HG03575 (cell line): ENCODE results near the gene SCAMP1.
"Not testable (repeated sequence)": the region's sequence is repeated elsewhere in the genome, so short reads cannot be mapped to it uniquely, and the experiment has no call there.

Experiments
- ATAC-seq: cut with Tn5 transposase; IDR thresholded peaks from one replicate; pipeline ENCODE4 v1.9.1; 2021; ENCODE audit not compliant: unreplicated experiment, insufficient number of reproducible peaks, low FRiP score; ENCODE audit errors: extremely low read depth

Gene SCAMP1

GRCh38 chr5:78359455-78359830, 974 bp upstream of the SCAMP1 start:
- not testable (repeated sequence) for ATAC-seq

- ATAC-seq = no peak
Observed at GRCh38 chr5:78360674-78360923, 182 bp downstream of the SCAMP1 start.

DNA sequence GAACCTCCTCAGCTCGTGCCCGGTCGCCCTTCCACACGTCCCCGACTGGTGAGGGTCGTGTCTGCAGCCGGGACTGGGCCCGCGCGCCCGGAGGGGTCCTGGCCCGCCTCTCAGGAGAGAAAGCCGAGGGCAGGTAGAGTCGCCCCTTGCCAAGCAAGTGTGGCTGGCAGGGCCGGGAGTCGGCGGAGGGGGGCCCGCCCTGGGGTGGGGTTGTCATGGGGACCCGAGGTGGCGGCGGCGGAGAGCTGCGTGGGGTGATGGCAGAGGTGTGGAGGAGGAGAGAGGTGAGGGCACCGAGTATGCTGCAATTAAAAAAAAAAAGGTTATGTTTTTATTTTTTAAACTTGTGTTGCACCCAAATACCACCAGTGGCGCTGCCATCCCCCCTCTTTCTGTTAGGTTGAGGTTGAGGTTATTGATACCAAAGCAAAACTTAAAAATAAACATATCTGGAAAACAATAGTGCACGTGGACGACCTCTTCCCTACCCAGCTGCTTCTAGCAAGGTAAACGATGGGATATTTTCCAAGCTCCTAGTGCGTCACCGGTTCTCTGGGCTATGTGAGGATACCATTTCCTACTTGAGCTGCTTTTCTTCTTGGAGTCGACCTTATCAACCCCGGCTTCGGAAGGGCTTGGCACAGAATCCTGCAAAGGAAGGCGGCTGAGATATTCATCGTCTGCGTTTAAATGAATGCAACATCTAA, 660 bp downstream of the SCAMP1 start:
- no peak for ATAC-seq

DNA sequence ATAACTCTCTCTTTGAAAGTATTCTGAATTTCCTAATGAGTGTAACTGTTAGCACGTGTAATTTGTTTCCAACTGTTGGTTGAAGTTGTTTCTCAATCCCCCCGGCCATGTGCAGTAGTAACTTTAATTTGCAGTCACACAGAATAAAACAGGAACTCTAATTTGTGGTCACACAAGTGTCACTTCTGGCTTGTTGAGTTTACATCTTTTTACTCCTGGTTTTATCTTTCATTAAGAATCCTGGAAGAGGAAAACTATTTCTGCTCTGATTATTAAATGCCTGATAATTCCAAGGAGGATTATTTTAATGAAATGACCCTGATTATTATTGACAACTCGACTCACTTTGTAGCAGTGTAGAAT, 1.2 kb downstream of the SCAMP1 start:
- no peak for ATAC-seq

DNA sequence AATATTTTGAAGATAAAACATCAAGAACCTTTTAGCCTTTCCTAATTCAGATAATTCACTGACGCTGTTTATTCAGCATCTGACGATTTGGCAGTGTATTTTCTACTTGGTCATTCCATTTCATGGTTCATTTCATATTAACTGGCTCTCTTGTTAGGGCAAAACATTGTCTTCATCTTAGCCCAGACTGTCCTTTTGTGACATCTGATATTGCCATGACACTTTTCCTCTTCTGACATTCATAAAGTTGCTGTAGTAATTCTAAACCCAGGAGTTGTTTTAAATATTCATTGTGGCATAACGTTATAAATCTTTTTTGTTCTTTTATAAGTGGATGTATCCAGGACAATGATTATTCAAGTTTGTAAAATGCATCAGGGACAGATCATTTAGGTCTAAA, 1.8 kb downstream of the SCAMP1 start:
- ATAC-seq = no peak

- no peak for ATAC-seq
Observed at GRCh38 chr5:78364005-78364404, 3.6 kb downstream of the SCAMP1 start.

DNA sequence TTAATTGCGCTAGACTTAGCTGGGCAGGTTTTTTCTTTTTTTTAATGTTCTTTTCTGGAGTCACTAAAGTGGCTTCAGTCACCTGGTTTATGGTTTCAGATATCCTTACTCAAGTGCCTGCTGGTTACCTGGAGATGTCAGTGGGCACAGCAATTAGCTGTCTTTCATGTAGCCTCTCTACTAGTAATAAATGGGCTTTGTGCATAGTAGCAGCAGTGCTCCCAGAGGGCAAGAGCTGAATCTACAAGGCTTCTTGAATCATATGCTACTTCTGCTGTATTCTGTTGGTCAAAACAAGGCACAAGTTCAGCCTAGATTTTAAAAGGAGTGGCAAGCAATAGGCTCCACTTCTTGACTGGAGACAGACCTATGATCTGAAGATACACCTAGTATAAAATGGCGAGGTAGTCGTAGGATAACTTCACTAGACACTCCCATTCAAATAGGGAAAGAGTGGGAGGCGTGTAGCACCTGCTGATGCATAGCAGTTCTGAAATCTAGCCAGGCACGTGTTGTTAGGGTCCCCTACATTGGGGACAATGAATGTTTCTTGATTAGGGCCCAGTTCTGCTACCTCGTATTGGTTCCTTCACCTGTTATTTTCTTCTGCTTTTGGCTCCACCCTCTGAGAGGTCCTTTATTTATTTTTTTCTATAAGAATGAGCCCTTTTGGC, 7.0 kb downstream of the SCAMP1 start:
- ATAC-seq = no peak

DNA sequence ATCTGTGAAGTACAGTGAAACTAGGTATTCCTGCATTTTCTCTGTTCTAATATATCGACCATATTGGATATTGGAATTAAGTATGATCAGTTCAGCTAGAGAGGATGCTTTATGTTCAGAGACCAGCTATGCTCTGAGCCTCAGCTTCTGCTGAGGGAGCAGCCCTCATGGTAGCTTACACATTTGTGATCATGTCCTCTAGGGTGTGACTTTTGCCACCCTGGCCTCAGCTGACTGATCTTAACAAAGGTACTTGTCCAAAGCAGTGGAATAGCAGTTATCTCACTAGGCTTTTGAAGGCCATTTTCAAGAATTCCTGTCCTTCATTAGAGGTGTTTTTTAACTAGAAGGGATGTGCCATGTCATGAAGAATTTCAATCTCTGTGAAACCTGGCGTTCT, 9.3 kb downstream of the SCAMP1 start:
- ATAC-seq = no peak

- ATAC-seq = no peak
Observed at GRCh38 chr5:78373231-78373630, 12.8 kb downstream of the SCAMP1 start.

DNA sequence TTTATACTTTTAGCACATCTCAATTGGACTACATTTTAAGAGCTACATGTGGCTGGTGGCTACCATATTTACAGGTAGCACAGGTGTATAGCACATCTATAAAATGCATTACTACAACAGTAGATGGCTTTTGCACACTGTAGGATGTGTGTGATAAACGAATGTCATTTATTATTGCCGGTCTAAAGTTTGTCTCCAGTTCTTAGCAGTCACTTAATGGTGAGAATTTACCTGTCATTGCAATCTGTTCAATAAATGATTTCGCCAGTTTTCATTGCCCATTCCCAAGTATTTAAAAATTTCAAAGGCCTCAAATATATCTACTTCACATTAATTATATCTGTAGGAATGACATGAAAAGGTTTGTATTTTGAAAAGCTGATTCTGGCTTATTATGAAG, 15.9 kb downstream of the SCAMP1 start:
- no peak for ATAC-seq

- ATAC-seq = no peak
Observed at GRCh38 chr5:78377056-78377717, 16.8 kb downstream of the SCAMP1 start.

- no peak for ATAC-seq
Observed at GRCh38 chr5:78377718-78378105, 17.3 kb downstream of the SCAMP1 start.

GRCh38 chr5:78387468-78388153, 27.2 kb downstream of the SCAMP1 start:
- ATAC-seq = no peak

GRCh38 chr5:78391357-78391756, 30.9 kb downstream of the SCAMP1 start:
- ATAC-seq = not testable (repeated sequence)

DNA sequence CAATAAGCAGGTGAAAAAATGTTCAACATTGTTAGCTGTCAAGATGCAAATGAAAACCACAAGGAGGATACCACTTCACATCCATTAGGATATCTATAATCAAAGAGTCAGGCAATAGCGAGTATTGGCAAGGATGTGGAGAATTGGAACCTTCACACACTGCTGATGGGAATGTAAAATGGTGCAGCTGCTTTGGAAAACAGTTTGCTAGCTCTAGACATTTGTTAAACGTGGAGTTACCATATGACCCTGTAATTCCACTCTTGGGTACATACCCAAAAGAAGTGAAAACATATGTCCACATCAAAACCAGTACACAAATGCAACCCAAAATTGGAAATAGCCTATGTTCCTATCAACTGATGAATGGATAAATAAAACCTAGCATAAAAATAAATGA, 37.4 kb downstream of the SCAMP1 start:
- no peak for ATAC-seq

DNA sequence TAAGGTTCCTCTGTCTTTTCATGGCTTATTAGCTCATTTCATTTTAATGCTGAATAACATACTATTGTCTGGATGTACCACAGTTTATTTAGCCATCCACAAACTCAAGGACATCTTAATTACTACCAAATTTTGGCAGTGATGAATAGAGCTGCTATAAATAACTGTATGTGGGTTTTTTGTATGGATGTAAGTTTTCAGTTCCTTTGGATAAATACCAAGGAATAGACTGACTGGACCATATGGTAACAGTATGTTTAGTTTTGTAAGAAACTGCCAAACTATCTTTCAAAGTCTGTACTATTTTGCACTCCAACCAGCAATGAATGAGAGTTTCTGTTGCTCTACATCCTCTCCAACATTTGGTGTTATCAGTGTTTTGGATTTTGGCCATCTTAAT, 38.7 kb downstream of the SCAMP1 start:
- no peak for ATAC-seq

- ATAC-seq = no peak
Observed at GRCh38 chr5:78404682-78405293, 44.4 kb downstream of the SCAMP1 start.

DNA sequence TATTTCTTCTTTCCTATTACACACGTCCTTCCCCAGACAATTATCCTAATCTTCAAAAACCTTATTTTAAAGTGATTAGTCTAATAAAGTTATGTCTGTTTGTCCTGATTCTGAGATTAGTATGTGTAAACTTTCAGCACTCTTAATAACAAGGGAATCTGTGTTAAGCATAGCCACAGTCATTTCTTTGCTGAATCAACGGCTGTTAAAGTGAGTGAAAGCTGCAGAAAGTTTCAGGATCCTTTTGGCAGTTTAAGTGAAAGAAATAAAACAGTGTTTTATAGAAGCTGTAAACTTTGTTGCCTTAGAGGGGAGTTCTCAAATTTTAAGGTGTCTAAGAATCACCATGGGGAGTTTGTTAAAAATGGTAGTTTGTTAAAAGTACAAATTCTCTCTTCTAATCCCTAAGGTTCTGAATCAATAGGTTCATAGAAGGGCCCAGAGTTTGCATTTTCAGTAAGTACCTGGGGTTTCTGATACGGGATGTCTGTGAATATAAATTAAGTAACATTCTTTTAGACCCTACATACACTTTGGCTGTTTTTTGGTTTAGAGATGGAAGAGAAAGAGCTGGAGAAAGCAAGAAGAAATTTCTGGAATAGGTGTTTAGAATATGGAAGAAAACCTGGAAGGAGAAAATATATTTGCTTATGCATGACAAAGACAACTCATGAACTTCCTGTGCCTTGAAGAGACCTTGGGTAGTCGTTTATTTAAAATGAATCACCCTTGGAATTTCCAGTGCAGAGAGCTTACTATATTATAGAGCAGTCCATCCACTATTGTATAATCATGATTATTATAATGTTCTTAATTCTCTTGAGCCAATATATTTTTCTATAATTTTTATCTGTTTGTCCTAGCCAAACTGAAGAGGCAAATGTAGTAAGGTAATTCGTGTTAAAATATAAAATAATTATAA, 45.7 kb downstream of the SCAMP1 start:
- ATAC-seq = no peak

DNA sequence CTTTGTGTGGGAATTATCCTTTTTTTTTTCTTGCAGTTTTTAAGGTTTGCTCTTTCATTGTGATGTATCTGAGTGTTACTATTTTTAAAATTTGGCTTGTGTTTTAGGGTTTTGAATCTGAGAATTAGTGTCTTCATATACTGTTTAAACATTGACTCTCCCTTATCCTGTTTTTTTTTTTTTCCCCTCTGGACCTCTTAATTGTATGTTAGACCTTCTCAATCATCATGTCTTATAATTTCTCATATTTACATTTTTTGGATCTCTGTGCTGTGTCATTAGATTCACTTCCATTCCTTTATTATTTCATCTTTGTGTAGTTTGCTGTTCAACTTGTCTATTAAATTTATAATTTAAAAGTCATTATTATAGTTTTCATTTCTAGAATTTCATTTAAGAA, 47.0 kb downstream of the SCAMP1 start:
- ATAC-seq = no peak
